ENCODE measurements around the gene ZNF532. TPM values are rescaled to one million over a fixed set of nuclear protein-coding genes. Genes with fewer than 3 reads are reported as not detected.

The ZNF532 gene
- polyA plus RNA-seq, 3 donors: 0.76 to 18.5 (median 1.7) TPM

GRCh38 chr18:58868440-58868839, 3.8 kb downstream of the ZNF532 start:
- no peak overlapping the region for H3K4me3 Mint-ChIP-seq
- Histone ChIP-seq H3K4me3 (replicated peaks in 1 of 3; ENCODE audit: low read depth in 2 of 3, low read length in 3 of 3) (no peak overlapping the region), H3K36me3 (replicated peaks in 1 of 2; ENCODE audit: control insufficient read depth in 1 of 2, insufficient read depth in 2 of 2, low read length in 2 of 2) (no peaks in the 10 kb centered on the region), H4K20me1 (ENCODE audit: insufficient read depth, low read length) (no peaks in the 10 kb centered on the region), H3K4me2 (replicated peaks; ENCODE audit: extremely low read depth, low read length, poor library complexity, severe bottlenecking) (no peak overlapping the region), H3K27me3 (ENCODE audit: control insufficient read depth in 2 of 2, insufficient read depth in 2 of 2, low read length in 2 of 2) (peaks cover 7 to 15% of the 10 kb centered on the region in 2 donors), H2AFZ (ENCODE audit: insufficient read depth, low read depth, low read length, poor library complexity, severe bottlenecking) (no peak overlapping the region), H3K4me1 (ENCODE audit: control insufficient read depth in 1 of 2, insufficient read depth in 2 of 2, low read length in 2 of 2) (no peaks in the 10 kb centered on the region), H3K9ac (ENCODE audit: insufficient read depth, low read length, poor library complexity, severe bottlenecking) (no peak overlapping the region), H3K79me2 (ENCODE audit: insufficient read depth, low read length) (no peaks in the 10 kb centered on the region), H3K9me3 (replicated peaks in 1 of 2; ENCODE audit: control insufficient read depth in 1 of 2, insufficient read depth in 1 of 2, low read length in 2 of 2) (no peaks in the 10 kb centered on the region), H3K27ac (ENCODE audit: low read depth in 1 of 2, low read length in 2 of 2) (no peak overlapping the region)
- DNase-seq: no peak
- no peak for TF ChIP-seq CTCF (IDR thresholded peaks at IDR 0.05)
- H3K36me3 Mint-ChIP-seq: peaks cover 12 to 54% of the 10 kb centered on the region in 2 donors
- H3K9me3 Mint-ChIP-seq: peaks cover 0 to 5% (median 2%) of the 10 kb centered on the region in 7 donors
- H3K27ac Mint-ChIP-seq: no peak overlapping the region
- peaks cover 21% of the 10 kb centered on the region for H3K4me1 Mint-ChIP-seq
- intact Hi-C loops (cut with micrococcal nuclease): no loop called here
- WGBS (ENCODE audit: insufficient coverage): 100% methylated on average over 3 of the region's 6 CpGs
- peaks cover 26 to 41% (median 36%) of the 10 kb centered on the region in 3 donors for H3K27me3 Mint-ChIP-seq (ENCODE audit: low read depth in 3 of 3)

GRCh38 chr18:58870130-58870529, 5.5 kb downstream of the ZNF532 start:
- no peaks in the 10 kb centered on the region for H3K9me3 ChIP-seq (replicated peaks in 1 of 2; ENCODE audit: control insufficient read depth in 1 of 2, insufficient read depth in 1 of 2, low read length in 2 of 2)
- no peak overlapping the region for H3K4me2 ChIP-seq (replicated peaks; ENCODE audit: extremely low read depth, low read length, poor library complexity, severe bottlenecking)
- Mint-ChIP-seq H3K36me3 (peaks cover 13 to 58% of the 10 kb centered on the region in 2 donors), H3K4me1 (peaks cover 9% of the 10 kb centered on the region), H3K4me3 (no peak overlapping the region), H3K27me3 (ENCODE audit: low read depth in 3 of 3) (peaks cover 19 to 28% (median 28%) of the 10 kb centered on the region in 3 donors), H3K9me3 (peaks cover 0 to 2% (median 0%) of the 10 kb centered on the region in 7 donors), H3K27ac (no peak overlapping the region)
- H3K9ac ChIP-seq (ENCODE audit: insufficient read depth, low read length, poor library complexity, severe bottlenecking): no peak overlapping the region
- intact Hi-C loops (cut with micrococcal nuclease): no loop called here
- TF ChIP-seq CTCF (IDR thresholded peaks at IDR 0.05): no peak
- no peak for DNase-seq
- H3K27me3 ChIP-seq (ENCODE audit: control insufficient read depth in 2 of 2, insufficient read depth in 2 of 2, low read length in 2 of 2): peaks cover 3 to 10% of the 10 kb centered on the region in 2 donors
- no peaks in the 10 kb centered on the region for H4K20me1 ChIP-seq (ENCODE audit: insufficient read depth, low read length)
- no peak overlapping the region for H2AFZ ChIP-seq (ENCODE audit: insufficient read depth, low read depth, low read length, poor library complexity, severe bottlenecking)
- no peak overlapping the region for H3K4me3 ChIP-seq (replicated peaks in 1 of 3; ENCODE audit: low read depth in 2 of 3, low read length in 3 of 3)
- no peaks in the 10 kb centered on the region for H3K4me1 ChIP-seq (ENCODE audit: control insufficient read depth in 1 of 2, insufficient read depth in 2 of 2, low read length in 2 of 2)
- H3K27ac ChIP-seq (ENCODE audit: low read depth in 1 of 2, low read length in 2 of 2): no peak overlapping the region
- H3K36me3 ChIP-seq (replicated peaks in 1 of 2; ENCODE audit: control insufficient read depth in 1 of 2, insufficient read depth in 2 of 2, low read length in 2 of 2): no peaks in the 10 kb centered on the region
- H3K79me2 ChIP-seq (ENCODE audit: insufficient read depth, low read length): no peaks in the 10 kb centered on the region
- WGBS (ENCODE audit: insufficient coverage): 93% methylated on average over 5 of the region's 5 CpGs

Data from CD14-positive monocyte (primary cell).